Neural progenitor cell (in vitro differentiated cells): ENCODE measurements around the gene C11orf65.

Experiments used
- EZH2 ChIP-seq: fragments of 200-600 bp; sonication (generic); IDR thresholded peaks from 2 replicates; pipeline ENCODE4 v1.6.1; 2017; ENCODE audit warnings: antibody characterized with exemption, mild to moderate bottlenecking, moderate library complexity
- EZH2phosphoT487 ChIP-seq: fragments of 200-600 bp; sonication (generic); IDR thresholded peaks from 2 replicates; pipeline ENCODE4 v1.6.1; 2017; ENCODE audit warnings: antibody characterized with exemption
- TF ChIP-seq, protein P1 (sequence below): fragments of 200-600 bp; sonication (generic); IDR thresholded peaks from 2 replicates; pipeline ENCODE4 v1.5.1; 2017; ENCODE audit warnings: antibody characterized with exemption, mild to moderate bottlenecking

DNA sequence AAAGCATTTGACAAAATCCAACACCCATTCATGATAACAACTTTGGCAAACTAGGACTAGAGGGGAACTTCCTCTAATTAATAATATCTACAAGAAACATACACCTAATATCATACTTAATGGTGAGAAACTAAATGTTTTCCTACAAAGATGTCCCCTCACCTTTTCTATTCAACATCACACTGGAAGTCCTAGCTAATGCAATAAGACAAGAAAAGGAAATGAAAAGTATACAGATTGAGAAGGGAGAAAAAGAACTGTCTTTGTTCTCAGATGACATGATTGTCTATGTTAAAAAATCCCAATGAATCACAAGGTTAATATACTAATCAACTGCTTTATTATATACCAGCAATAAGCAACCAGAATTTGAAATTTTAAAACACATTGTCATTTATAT is 52.4 kb downstream of the C11orf65 start:
- TF ChIP-seq, protein P1, sequence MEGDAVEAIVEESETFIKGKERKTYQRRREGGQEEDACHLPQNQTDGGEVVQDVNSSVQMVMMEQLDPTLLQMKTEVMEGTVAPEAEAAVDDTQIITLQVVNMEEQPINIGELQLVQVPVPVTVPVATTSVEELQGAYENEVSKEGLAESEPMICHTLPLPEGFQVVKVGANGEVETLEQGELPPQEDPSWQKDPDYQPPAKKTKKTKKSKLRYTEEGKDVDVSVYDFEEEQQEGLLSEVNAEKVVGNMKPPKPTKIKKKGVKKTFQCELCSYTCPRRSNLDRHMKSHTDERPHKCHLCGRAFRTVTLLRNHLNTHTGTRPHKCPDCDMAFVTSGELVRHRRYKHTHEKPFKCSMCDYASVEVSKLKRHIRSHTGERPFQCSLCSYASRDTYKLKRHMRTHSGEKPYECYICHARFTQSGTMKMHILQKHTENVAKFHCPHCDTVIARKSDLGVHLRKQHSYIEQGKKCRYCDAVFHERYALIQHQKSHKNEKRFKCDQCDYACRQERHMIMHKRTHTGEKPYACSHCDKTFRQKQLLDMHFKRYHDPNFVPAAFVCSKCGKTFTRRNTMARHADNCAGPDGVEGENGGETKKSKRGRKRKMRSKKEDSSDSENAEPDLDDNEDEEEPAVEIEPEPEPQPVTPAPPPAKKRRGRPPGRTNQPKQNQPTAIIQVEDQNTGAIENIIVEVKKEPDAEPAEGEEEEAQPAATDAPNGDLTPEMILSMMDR: no peak
- TF ChIP-seq EZH2 (no peak), EZH2phosphoT487 (no peak)
